Prostate gland (tissue), 2 donors: ENCODE results near the gene PTPRG.

Source experiments
- POLR2A ChIP-seq: fragments of 450-650 bp; IDR thresholded peaks from one replicate; pipeline ENCODE4 v1.6.1; 2016; ENCODE audit warnings: antibody characterized with exemption, mild to moderate bottlenecking
- POLR2AphosphoS5 ChIP-seq: sonication (generic); formaldehyde crosslinking; IDR thresholded peaks from one replicate; pipeline ENCODE4 v1.6.1; 2017; ENCODE audit warnings: antibody characterized with exemption
- TF ChIP-seq, protein P1 (sequence below), 4 experiments: fragments of 200-600 bp in 2 of 4; fragments of 450-650 bp in 2 of 4; sonication (generic) in 2 of 4; IDR thresholded peaks; 1 replicate in 3 of 4; 2 replicates in 1 of 4; pipeline ENCODE4 v1.5.1; 2016 to 2019; ENCODE audit warnings: antibody characterized with exemption in 4 of 4, mild to moderate bottlenecking in 2 of 4, moderate library complexity in 2 of 4

DNA sequence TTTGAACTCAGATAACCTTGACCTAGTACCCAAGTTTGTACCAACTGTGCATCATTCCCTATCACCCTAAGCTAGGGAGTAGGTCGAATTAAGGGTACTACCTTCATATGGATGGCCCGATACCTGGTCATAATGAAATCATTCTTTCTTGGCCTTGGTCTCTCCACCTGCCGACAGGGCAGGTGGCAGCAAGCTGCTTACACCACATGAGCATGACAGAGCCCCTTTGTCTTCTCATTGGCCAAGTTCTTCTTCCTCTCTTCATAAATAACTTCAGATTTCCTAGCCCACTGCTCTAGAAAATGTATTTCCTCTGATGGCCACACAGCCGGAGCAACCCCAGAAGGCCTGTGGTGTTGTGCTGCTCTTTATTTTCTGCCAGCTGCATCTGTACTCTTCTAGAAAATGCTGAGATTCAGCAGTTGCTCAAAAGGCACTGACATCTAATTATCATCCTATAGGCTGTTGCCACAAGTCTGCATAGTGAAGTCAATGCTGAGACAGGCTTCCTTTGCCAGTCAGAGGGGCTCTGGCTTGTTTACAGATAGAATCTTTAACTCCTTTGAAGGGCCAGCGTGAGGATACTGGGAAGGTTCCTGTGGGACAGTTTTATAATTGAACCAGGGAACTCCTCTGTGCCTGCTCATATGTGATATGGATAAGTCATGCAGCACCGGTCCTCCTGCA lies 304.2 kb downstream of the PTPRG start:
- TF ChIP-seq POLR2A (no peak), POLR2AphosphoS5 (no peak)
- TF ChIP-seq, protein P1, sequence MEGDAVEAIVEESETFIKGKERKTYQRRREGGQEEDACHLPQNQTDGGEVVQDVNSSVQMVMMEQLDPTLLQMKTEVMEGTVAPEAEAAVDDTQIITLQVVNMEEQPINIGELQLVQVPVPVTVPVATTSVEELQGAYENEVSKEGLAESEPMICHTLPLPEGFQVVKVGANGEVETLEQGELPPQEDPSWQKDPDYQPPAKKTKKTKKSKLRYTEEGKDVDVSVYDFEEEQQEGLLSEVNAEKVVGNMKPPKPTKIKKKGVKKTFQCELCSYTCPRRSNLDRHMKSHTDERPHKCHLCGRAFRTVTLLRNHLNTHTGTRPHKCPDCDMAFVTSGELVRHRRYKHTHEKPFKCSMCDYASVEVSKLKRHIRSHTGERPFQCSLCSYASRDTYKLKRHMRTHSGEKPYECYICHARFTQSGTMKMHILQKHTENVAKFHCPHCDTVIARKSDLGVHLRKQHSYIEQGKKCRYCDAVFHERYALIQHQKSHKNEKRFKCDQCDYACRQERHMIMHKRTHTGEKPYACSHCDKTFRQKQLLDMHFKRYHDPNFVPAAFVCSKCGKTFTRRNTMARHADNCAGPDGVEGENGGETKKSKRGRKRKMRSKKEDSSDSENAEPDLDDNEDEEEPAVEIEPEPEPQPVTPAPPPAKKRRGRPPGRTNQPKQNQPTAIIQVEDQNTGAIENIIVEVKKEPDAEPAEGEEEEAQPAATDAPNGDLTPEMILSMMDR (IDR thresholded peaks at IDR 0.05), result no peak
